Activated T-cell treated with anti-CD3 and anti-CD28 coated beads for 1 hour (primary cell): ENCODE data around the gene OR2A25.

ENCODE experiments used
- DNase-seq: peaks from one replicate; pipeline ENCODE4 v3.0.0-alpha.2; 2020; ENCODE audit warnings: low read depth

The OR2A25 gene

GRCh38 chr7:144074374-144074773 lies 4.8 kb downstream of the OR2A25 start:
- DNase-seq, result no peak

- DNase-seq, result no peak
Observed at GRCh38 chr7:144085978-144086377, 16.4 kb downstream of the OR2A25 start, which contains the start of gene OR2A12. Gene OR2A12 (plus strand): TSS chr7:144086278. CDS start chr7:144095108, 8,830 bp downstream.

GRCh38 chr7:144086730-144087129 lies 17.1 kb downstream of the OR2A25 start:
- DNase-seq, result no peak

GRCh38 chr7:144087230-144087629 lies 17.6 kb downstream of the OR2A25 start:
- no peak for DNase-seq

- DNase-seq, result no peak
Observed at GRCh38 chr7:144090667-144091066, 21.1 kb downstream of the OR2A25 start.

- no peak for DNase-seq
Observed at GRCh38 chr7:144098776-144099175, 29.2 kb downstream of the OR2A25 start.

- no peak for DNase-seq
Observed at GRCh38 chr7:144100607-144101006, 31.0 kb downstream of the OR2A25 start.

- no peak for DNase-seq
Observed at GRCh38 chr7:144102041-144102440, 32.4 kb downstream of the OR2A25 start.

GRCh38 chr7:144105211-144105610 lies 35.6 kb downstream of the OR2A25 start:
- no peak for DNase-seq

- DNase-seq, result no peak
Observed at GRCh38 chr7:144109283-144109682, 39.7 kb downstream of the OR2A25 start, which contains the start of gene OR2A2. Gene OR2A2 (plus strand): TSS chr7:144109583. CDS start chr7:144109583, 0 bp downstream.

- DNase-seq, result no peak
Observed at GRCh38 chr7:144110272-144110671, 40.7 kb downstream of the OR2A25 start.

- no peak for DNase-seq
Observed at GRCh38 chr7:144113651-144114050, 44.0 kb downstream of the OR2A25 start.

GRCh38 chr7:144118341-144118740 lies 48.7 kb downstream of the OR2A25 start:
- DNase-seq, result no peak

GRCh38 chr7:144122876-144123275 lies 53.3 kb downstream of the OR2A25 start, which contains the start of gene OR2A14:
Gene OR2A14 (plus strand): TSS chr7:144123176. CDS start chr7:144129113, 5,937 bp downstream.
- DNase-seq, result no peak
